HG03439 (cell line): ENCODE results near the gene DCAF15.
A peak's percentile ranks its signal among the peaks of the same experiment; 100 is the strongest.

ENCODE experiments used
- ATAC-seq: cut with Tn5 transposase; IDR thresholded peaks from one replicate; pipeline ENCODE4 v1.9.1; 2021; ENCODE audit warnings: mild to moderate bottlenecking, moderate library complexity; ENCODE audit not compliant: unreplicated experiment

DCAF15 gene

DNA sequence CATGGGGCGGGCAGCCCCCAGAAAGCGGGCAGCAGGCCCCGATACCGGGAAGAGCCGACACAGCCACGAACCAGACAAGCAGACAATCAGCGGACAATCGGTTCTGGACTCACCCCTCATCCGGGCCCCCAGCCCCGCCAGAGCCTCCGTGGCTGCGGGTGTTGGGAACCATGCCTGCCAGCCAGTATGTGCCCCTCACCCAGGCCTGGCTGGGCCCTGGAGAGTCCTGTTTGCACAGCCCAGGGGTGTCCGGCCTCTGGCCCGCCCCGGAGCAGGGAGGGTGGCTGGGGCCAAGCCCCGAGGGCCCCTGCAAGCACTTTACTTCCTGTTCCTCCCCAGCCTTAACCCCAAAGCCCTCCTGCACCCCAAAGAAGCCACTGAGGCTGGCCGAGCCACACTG lies 21.9 kb upstream of the DCAF15 start:
- no peak for ATAC-seq

DNA sequence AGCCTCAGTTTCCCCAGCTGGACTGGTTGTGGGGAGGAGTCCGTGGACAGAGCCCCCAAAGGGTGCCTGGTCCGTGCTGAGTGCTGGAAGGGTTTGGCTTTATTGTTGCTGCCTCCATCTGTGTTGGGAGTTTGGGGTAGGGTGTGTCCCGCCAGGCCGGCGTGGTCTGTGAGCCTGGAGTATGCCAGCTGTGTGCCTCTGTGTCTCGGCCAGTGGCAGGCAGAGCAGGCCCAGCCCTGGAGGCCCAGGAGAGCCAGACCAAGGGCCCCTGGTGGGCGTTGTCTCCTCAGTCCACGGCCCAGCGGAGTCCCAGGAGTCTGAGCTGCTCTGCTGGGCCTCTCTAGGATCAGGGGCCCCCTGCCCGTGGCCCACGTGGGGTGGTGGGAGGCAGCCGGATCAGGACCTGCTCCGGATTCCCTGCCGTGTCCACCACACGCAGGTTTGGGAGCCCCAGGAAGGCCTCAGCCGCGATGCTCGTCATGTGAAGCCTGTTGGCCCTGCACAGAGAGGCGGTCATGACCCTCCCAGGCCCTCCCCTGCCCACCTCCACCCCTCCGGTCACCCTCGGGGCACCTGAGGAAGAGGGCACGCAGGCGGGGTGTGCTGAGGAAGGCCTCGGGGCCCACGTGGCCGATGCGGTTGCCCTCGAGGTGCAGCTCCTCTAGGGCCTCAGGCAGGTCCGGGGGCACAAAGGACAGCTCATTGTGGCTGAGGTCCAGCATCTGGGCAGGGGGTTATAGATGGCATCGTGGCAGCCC lies 20.7 kb upstream of the DCAF15 start:
- no peak for ATAC-seq

- ATAC-seq: no peak
Observed at GRCh38 chr19:13932149-13932637, 20.1 kb upstream of the DCAF15 start.

DNA sequence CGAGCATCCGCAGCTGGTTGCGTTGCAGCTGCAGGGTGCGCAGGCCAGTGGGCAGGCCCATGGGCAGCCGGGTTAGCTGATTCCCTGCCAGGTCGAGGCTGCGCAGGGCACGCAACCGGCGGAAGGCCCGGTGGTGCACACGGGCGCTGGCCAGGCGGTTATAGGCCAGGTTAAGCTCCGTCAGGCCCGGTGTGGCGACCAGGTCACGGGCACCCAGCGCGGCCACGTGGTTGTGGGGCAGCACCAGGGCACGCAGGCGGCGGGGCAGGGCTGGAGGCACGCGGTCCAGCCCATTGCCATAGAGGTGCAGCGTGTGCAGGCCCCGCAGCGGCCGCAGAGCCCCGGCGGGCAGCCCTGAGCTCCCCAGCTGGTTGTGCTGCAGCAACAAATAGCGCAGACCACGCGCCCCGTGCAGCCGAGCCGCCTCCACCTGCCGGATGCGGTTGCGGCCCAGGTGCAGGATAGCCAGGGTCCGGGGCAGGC lies 19.4 kb upstream of the DCAF15 start:
- no peak for ATAC-seq

GRCh38 chr19:13934785-13935109 lies 17.6 kb upstream of the DCAF15 start:
- ATAC-seq: no peak

DNA sequence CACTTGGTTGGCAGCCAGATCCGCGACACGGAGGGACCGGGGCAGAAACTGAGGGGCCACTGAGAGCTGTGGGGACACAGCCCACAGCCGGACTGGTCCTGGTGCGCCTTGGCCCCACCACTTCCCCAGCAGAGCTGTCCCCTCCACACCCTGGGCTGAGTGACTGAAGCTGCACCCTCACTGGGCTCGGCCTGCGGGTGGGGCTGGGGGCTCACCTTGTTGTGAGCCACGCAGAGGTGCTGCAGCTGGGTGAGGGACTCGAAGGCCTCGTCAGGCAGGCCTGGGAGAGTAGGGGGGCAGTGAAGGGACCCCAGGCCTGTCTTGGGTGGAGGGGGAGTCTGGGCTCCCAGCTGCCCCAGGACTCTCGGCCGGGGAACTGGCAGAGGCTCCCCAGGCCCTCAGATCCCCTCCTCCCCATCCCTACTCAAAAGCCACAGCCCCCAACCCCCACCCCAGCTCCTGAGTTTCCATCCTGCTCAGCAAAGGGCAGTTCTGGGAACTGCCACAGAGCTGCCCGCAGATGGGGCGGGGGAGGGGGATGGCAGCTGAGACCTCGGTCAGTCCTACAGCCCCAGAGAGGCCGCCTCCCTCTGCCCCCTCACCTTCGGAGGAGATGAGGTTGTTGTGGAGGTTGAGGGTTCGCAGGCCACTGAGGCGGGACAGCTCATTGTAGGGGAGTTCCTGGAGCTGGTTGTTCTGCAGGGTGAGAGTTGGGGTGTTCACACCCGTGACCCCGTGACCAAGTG lies 16.4 kb upstream of the DCAF15 start:
- ATAC-seq: no peak

GRCh38 chr19:13937479-13938300 lies 14.6 kb upstream of the DCAF15 start:
- no peak for ATAC-seq

- ATAC-seq: no peak
Observed at GRCh38 chr19:13938301-13939064, 13.8 kb upstream of the DCAF15 start, which contains the start of gene PODNL1. PODNL1 (minus strand) TSS chr19:13938417; CDS start chr19:13938181, 236 bp downstream.

DNA sequence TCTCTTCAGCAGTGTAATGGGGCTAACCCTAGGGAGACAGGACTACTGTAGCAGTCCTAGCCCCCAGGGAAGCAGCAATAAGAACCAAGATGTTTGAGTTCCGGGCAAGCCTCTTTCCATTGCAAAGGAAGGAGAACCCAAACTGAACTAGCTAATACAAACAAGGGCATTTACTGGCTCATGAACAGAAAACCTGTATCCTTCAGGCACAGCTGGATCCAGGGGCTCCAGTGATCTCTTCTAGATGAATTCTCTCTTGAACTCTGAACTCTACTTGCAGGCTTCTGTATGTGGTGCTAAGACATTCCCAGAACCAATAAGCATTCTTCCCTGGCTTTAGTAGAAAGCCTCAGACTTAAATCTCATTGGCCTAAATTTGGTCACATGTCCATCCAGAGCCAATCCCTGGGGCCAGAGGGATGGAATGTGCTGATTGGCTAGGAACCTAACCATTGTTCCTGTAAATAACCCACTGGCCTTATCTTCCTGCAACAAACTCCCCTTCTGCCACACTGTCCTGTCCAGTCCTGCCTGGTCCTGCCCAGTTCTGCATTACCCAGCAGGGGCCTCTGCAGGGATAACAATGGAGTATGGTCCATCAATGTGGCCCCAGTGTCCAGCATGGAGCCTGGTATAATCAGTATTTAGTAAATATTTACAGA lies 10.2 kb upstream of the DCAF15 start:
- ATAC-seq: no peak

DNA sequence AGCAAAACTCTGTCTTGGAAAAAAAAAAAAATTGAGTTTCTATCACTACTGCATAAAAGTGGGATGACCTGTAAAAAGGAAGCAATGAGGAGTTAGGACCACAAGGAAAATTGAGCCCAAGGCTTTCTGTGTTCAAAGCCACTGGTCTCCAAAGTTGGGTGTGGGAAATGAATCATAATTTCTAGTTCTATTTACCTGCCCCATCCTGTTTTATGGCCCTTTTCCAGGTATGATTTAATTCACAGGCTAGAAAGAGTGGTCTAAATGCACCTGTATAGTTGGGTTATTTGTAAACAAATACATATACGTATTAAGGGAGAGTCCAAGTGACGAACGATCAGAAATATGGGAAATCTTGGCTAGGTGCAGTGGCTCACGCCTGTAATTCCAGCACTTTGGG lies 5.9 kb upstream of the DCAF15 start:
- ATAC-seq: no peak

DNA sequence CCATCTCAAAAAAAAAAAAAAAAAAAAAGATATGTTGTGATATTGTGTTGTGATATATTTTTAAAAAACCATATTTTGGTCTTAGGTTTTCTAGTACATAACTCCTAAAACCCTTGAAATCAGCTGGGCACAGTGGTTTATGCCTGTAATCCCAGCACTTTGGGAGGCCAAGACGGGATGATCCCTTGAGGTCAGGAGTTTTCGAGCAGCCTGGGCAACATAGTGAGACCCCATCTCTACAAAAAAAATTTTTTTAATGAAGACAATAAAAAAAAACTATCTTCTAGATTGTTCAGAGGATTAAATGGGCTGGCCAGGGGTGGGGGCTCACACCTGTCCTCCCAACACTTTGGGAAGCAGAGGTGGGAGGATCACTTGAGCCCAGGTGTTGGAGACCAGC lies 1.3 kb upstream of the DCAF15 start:
- ATAC-seq: no peak

DNA sequence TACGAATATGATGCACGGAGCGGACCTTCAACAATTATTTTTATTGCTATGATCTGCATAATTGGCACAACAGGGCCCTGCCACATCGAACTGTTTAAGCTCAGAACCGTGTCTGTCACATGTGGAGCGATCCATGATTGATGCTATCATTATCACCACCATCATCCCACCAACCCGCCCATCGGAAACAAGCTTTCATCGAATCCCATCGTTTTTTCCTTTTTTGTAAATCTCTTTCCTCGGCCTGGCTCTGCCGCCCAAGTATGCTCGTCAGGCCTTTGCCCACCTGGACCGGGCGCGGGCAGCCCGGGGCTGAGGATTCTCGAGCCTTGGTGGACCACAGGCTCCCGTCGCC lies 533 bp upstream of the DCAF15 start:
- peak; percentile 1 for ATAC-seq

DNA sequence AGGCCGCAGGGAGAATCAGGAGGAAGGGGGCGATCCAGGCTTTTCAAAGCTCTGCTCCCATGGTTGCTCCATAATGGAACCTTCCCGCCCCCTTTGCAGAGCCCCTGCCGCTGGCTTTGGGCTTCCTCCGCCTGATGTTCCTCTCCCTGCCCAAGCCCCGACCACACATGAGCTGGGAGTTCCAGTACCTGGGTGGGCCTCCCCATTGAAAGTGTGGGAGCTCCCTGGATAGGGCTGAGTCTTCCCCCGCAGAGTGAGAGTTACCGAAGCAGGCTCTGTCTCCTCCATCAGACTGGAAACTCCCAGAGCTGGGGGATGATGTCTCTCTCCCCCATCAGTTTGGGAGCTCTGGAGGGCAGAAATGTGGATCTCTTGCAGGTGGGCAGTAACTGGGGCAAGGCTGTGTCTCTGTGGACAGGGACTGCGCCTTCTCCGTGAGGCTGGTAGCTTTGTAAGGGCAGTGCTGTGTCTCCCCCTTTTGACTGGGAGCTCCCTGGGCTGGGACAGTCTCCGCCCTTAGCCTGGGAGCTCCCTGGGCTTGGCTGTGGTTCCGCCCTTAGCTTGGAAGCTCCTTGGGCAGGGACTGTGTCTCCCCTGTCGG lies 722 bp downstream of the DCAF15 start:
- no peak for ATAC-seq

- no peak for ATAC-seq
Observed at GRCh38 chr19:13954185-13954584, 1.9 kb downstream of the DCAF15 start.

GRCh38 chr19:13955662-13956364 lies 3.5 kb downstream of the DCAF15 start:
- no peak for ATAC-seq

- no peak for ATAC-seq
Observed at GRCh38 chr19:13956365-13956744, 4.0 kb downstream of the DCAF15 start.

DNA sequence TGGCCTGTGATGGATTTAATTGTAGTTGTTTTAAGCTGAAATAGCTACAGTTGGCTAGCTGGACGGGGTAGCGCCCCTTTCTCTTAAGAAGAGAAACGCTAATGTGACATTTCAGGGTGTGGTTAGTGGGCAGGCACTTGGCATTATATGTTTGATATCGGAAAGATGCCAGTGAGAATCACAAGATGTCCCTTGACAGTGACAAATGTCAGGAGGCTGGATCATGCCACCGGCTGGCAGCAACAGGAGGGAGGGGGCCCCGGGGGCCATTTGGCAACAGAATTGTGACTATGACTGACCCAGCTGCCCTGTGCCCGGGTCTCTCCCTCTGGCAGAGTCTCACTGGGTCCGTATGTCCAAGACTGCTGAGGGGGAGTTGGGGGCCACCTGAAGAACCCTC lies 4.7 kb downstream of the DCAF15 start:
- ATAC-seq: no peak

DNA sequence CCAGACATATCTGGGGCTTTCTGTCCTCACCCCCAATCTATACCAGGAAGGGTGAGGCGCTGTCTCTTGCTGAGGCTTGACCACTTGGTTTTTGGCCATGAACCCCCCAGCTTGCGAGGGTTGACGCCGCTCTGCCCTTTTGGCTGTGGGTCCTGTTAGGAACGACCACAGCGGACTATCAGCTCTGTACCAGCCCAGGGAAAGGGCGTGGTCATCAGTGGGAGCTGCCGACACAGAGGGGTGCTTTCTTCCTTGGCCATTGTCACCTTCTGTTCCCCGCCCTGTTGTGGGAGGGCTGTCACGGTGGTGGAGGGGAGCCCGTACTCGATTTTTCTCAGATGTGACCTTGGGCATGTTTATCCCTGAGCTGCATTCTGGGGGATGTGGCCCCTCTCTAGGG lies 5.7 kb downstream of the DCAF15 start:
- no peak for ATAC-seq
